ENCODE data around the gene SMOC1.

Gene SMOC1

GRCh38 chr14:69943084-69943780, 64.0 kb downstream of the SMOC1 start:
- no peak for DNase-seq (ENCODE audit: low read depth in 2 of 2)

- no peak for DNase-seq (ENCODE audit: low read depth in 2 of 2)
These were observed 66.1 kb downstream of the SMOC1 start for GRCh38 chr14:69945347-69945746.

- no peak for DNase-seq (ENCODE audit: low read depth in 2 of 2)
These were observed 66.7 kb downstream of the SMOC1 start for GRCh38 chr14:69945912-69946311.

- DNase-seq (ENCODE audit: low read depth in 2 of 2), result no peak
These were observed 69.1 kb downstream of the SMOC1 start for GRCh38 chr14:69948351-69948750.

- no peak for DNase-seq (ENCODE audit: low read depth in 2 of 2)
These were observed 72.0 kb downstream of the SMOC1 start for GRCh38 chr14:69951263-69951662.

GRCh38 chr14:69951935-69952334, 72.7 kb downstream of the SMOC1 start:
- no peak for DNase-seq (ENCODE audit: low read depth in 2 of 2)

- DNase-seq (ENCODE audit: low read depth in 2 of 2), result no peak
These were observed 74.2 kb downstream of the SMOC1 start for GRCh38 chr14:69953266-69953915.

GRCh38 chr14:69955855-69956845, 76.9 kb downstream of the SMOC1 start:
- DNase-seq (ENCODE audit: low read depth in 2 of 2), result no peak

GRCh38 chr14:69956970-69957369, 77.8 kb downstream of the SMOC1 start:
- DNase-seq (ENCODE audit: low read depth in 2 of 2), result no peak

- DNase-seq (ENCODE audit: low read depth in 2 of 2), result no peak
These were observed 78.8 kb downstream of the SMOC1 start for GRCh38 chr14:69957986-69958385.

GRCh38 chr14:69959136-69959535, 79.9 kb downstream of the SMOC1 start:
- DNase-seq (ENCODE audit: low read depth in 2 of 2), result no peak

GRCh38 chr14:69960296-69960695, 81.1 kb downstream of the SMOC1 start:
- DNase-seq (ENCODE audit: low read depth in 2 of 2), result no peak

GRCh38 chr14:69963966-69964365, 84.8 kb downstream of the SMOC1 start:
- DNase-seq (ENCODE audit: low read depth in 2 of 2), result no peak

- no peak for DNase-seq (ENCODE audit: low read depth in 2 of 2)
These were observed 85.6 kb downstream of the SMOC1 start for GRCh38 chr14:69964841-69965240.

- DNase-seq (ENCODE audit: low read depth in 2 of 2), result no peak
These were observed 88.9 kb downstream of the SMOC1 start for GRCh38 chr14:69968132-69968531.

- no peak for DNase-seq (ENCODE audit: low read depth in 2 of 2)
These were observed 89.5 kb downstream of the SMOC1 start for GRCh38 chr14:69968681-69969080.

- DNase-seq (ENCODE audit: low read depth in 2 of 2), result no peak
These were observed 93.5 kb downstream of the SMOC1 start for GRCh38 chr14:69972755-69973154.

- no peak for DNase-seq (ENCODE audit: low read depth in 2 of 2)
These were observed 94.6 kb downstream of the SMOC1 start for GRCh38 chr14:69973846-69974245.

GRCh38 chr14:69979882-69980281, 100.7 kb downstream of the SMOC1 start:
- no peak for DNase-seq (ENCODE audit: low read depth in 2 of 2)

- no peak for DNase-seq (ENCODE audit: low read depth in 2 of 2)
These were observed 101.5 kb downstream of the SMOC1 start for GRCh38 chr14:69980457-69981425.

GRCh38 chr14:69982220-69982839, 103.1 kb downstream of the SMOC1 start:
- no peak for DNase-seq (ENCODE audit: low read depth in 2 of 2)

All from activated CD8-positive, alpha-beta memory T cell treated with anti-CD3 and anti-CD28 coated beads for 4 hours (primary cell).